ENCODE data around the gene TAF4B.
"Not testable (repeated sequence)": the region's sequence is repeated elsewhere in the genome, so short reads cannot be mapped to it uniquely, and the experiment has no call there.

Gene TAF4B

GRCh38 chr18:26309281-26309680, 83.0 kb downstream of the TAF4B start:
- DNase-seq = peak; percentile 51

- no peak for DNase-seq
These were observed 86.0 kb downstream of the TAF4B start for GRCh38 chr18:26312199-26312598.

- no peak for DNase-seq
These were observed 91.2 kb downstream of the TAF4B start for GRCh38 chr18:26317398-26317797.

GRCh38 chr18:26320686-26321085, 94.4 kb downstream of the TAF4B start:
- DNase-seq = no peak

GRCh38 chr18:26322890-26323653, 96.8 kb downstream of the TAF4B start:
- peak; percentile 76 for DNase-seq

GRCh38 chr18:26325771-26326170, 99.5 kb downstream of the TAF4B start:
- no peak for DNase-seq

- DNase-seq = no peak
These were observed 100.8 kb downstream of the TAF4B start for GRCh38 chr18:26327062-26327461.

- DNase-seq = no peak
These were observed 106.7 kb downstream of the TAF4B start for GRCh38 chr18:26332991-26333390.

GRCh38 chr18:26335156-26335555, 108.9 kb downstream of the TAF4B start:
- DNase-seq = no peak

GRCh38 chr18:26335571-26336487, 109.6 kb downstream of the TAF4B start:
- no peak for DNase-seq

- no peak for DNase-seq
These were observed 110.3 kb downstream of the TAF4B start for GRCh38 chr18:26336572-26336971.

GRCh38 chr18:26342646-26343045, 116.4 kb downstream of the TAF4B start:
- DNase-seq = no peak

GRCh38 chr18:26350961-26351360, 124.7 kb downstream of the TAF4B start:
- DNase-seq = no peak

GRCh38 chr18:26356045-26356785, 130.0 kb downstream of the TAF4B start:
- no peak for DNase-seq

GRCh38 chr18:26357960-26358359, 131.7 kb downstream of the TAF4B start:
- no peak for DNase-seq

GRCh38 chr18:26362021-26362420, 135.8 kb downstream of the TAF4B start:
- no peak for DNase-seq

GRCh38 chr18:26367425-26367824, 141.2 kb downstream of the TAF4B start:
- DNase-seq = no peak

GRCh38 chr18:26370037-26370436, 143.8 kb downstream of the TAF4B start:
- DNase-seq = no peak

- DNase-seq = no peak
These were observed 149.9 kb downstream of the TAF4B start for GRCh38 chr18:26376105-26376504.

GRCh38 chr18:26378701-26379100, 152.5 kb downstream of the TAF4B start:
- no peak for DNase-seq

GRCh38 chr18:26381555-26381954, 155.3 kb downstream of the TAF4B start:
- DNase-seq = not testable (repeated sequence)

- peak; percentile 62 for DNase-seq
These were observed 157.4 kb downstream of the TAF4B start for GRCh38 chr18:26383454-26384270.

All from fibroblast of skin of right quadriceps (primary cell).